ENCODE measurements around the gene PNPLA8. TPM values are rescaled to one million over a fixed set of nuclear protein-coding genes. Genes with fewer than 3 reads are reported as not detected.

PNPLA8 gene
- total RNA-seq, 1 experiment from 2014 or later: 34.0 TPM

DNA sequence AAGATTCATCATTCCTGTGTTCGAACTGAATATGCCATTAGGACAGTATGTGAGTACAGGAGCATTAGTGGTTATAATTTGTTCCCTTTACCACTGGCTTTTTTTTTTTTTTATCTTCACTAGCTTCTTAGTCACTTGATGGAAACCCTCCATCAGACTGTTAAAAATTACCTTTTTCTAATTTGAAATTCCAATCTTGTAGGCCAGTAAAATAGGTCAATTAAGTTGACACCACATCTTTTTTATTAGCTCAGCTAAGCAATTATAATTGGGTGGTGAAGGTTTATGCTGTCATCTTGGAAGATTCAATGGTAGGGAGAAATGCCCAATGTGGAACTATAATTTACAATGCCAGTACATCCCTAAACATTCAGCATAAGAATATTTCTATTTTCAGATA lies 75.8 kb downstream of the PNPLA8 start:
- DNase-seq (ENCODE audit: extremely low read depth, low read depth): no peak

- no peak for DNase-seq (ENCODE audit: extremely low read depth, low read depth)
Observed at GRCh38 chr7:108449521-108449920, 76.4 kb downstream of the PNPLA8 start.

- no peak for DNase-seq (ENCODE audit: extremely low read depth, low read depth)
Observed at GRCh38 chr7:108448584-108449505, 77.1 kb downstream of the PNPLA8 start.

GRCh38 chr7:108442039-108442568 lies 83.8 kb downstream of the PNPLA8 start:
- no peak for DNase-seq (ENCODE audit: extremely low read depth, low read depth)

DNA sequence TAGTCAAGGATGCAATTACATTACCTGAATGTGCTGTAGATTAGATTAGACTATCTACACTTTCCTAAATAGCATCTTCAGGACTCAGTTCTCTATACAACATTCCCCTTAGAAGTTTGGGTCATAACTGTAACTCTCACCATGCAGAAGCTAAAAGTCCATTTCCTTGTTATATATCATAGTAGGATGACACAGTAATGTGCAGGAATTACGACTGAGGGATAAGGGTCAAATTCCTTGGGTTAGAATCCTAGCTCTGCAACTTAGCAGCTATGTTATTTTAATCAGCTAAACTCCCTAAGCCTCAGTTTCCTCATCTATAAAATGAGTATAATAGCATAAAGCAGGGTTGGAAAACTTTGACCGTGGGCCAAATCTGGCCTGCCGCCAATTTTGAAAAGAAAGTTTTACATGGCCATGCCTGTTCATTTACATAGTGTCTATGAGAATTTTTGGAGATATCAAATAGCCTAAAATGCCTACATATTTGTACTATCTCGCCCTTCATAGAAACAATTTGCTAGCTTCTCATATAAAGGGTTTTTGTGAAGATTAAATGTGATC lies 84.5 kb downstream of the PNPLA8 start:
- no peak for DNase-seq (ENCODE audit: extremely low read depth, low read depth)

DNA sequence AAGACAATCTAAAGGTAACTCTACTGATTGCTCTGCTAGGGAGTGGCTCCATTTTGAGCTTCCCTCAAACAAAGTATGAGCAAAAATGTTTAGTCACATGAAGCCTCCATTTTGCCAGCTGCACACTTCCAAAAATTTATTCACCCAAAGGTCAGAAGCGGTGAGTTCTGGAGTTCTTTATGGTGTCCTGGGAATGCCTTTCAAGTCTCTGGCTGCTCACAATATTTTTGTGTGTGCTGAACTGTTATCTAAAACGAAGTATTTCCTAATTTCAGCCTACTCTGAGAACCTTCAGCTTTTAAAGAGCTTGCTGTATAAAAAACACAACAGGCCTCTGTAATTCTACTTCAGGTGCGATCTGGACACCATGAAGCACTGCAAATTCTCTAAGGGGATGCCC lies 85.3 kb downstream of the PNPLA8 start:
- DNase-seq (ENCODE audit: extremely low read depth, low read depth): no peak

- DNase-seq (ENCODE audit: extremely low read depth, low read depth): no peak
Observed at GRCh38 chr7:108436906-108437305, 89.0 kb downstream of the PNPLA8 start.

GRCh38 chr7:108434010-108434409 lies 91.9 kb downstream of the PNPLA8 start:
- no peak for DNase-seq (ENCODE audit: extremely low read depth, low read depth)

DNA sequence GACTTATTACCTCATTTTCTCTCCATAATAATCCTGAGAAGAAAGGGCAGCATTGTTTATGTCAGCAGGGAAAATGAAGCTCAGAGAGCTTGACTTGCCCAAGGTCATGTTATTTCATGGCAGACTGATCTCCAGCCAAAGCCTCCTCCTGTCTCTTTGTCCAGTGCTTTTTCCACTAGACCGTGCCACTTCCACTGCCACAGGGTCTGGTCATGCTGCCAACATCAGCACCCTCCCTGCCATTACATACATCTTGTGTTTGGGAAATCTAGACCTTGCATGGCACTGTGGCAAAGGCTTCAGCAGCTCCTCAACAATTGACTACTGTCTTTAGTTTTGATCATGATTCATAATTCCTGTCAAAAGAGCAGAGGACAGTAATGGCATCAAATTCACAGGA lies 94.8 kb downstream of the PNPLA8 start:
- no peak for DNase-seq (ENCODE audit: extremely low read depth, low read depth)

- DNase-seq (ENCODE audit: extremely low read depth, low read depth): no peak
Observed at GRCh38 chr7:108430664-108431063, 95.3 kb downstream of the PNPLA8 start.

- no peak for DNase-seq (ENCODE audit: extremely low read depth, low read depth)
Observed at GRCh38 chr7:108427766-108428165, 98.2 kb downstream of the PNPLA8 start.

DNA sequence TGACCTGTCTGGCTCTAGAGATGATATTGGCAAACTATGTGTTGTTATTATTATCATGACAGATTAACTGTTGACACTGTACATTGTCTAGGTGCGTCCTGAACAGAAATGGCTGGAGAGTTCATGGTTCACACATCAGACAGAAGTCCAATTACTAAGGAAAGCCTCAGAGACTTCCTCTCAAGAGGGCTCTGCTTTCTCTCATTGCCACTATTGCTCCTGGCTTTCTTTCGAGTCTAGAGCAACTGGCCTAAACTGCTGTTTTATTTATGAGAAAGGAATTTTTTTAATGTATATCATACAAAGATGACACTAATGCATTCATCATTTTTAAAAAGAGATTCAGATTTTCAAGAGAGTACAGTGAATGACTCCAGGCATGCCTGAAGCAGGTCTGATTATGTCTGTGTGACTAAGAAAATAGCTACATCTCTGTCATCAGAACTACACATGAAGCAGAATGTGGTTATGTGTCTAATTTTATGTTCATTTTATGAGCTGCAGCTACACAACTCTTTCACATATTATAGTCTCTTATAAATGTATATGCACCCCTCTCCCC lies 100.1 kb downstream of the PNPLA8 start:
- no peak for DNase-seq (ENCODE audit: extremely low read depth, low read depth)

GRCh38 chr7:108424013-108424412 lies 101.9 kb downstream of the PNPLA8 start:
- DNase-seq (ENCODE audit: extremely low read depth, low read depth): no peak

DNA sequence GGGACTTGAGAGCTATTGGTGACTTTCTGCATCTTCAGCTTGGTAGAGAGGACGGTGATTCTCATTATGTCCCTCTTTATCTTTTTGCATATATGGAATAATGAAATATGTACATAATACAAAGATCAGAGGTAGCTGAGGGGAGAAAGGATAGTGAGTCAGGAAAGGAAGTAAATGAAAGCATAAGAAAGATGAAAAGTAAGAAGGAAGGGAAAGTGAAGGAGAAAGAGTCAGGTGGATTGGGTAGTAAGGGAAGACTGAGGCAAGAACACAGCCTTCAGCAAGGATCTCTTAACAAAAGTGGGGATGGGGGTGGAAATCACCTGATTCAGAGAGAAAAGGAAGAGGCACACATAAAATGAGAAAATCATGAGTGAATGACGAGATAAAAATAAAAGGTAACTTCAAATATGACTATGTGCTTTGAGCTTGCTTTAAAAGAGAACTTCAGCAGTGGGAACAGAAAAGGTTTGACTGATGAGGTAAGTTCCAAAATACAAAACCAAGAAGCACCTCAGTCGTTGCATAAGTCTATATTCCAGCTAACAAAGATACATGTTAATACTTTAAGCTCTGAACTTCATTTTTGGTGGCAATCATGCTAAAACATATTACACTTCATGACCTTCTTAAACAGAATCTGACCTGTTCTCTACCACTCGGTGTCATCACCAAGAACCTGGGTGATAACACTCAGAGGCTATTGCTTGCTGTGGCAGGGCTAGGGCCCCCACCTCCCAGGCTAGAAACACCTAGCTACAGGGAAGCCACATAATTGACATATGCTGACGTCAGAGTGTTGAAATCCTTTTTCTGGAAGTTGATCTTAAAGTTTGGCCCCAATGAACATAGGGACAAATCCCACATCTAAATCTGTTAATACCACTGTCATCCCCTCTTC lies 102.6 kb downstream of the PNPLA8 start:
- DNase-seq (ENCODE audit: extremely low read depth, low read depth): no peak

- DNase-seq (ENCODE audit: extremely low read depth, low read depth): no peak
Observed at GRCh38 chr7:108421720-108422331, 104.1 kb downstream of the PNPLA8 start.

Other genes with a start within 250 kb of the PNPLA8 start
- gene NRCAM, start 69.7 kb downstream of the PNPLA8 start, total RNA-seq (2014; rRNA removed; shearing (Covaris generic)): 130 and 158 TPM in 2 replicates
- gene THAP5, start 43.6 kb upstream of the PNPLA8 start, total RNA-seq (2014; rRNA removed; shearing (Covaris generic)): 37.9 and 43.7 TPM in 2 replicates
- 18.0 and 24.1 TPM in 2 replicates for gene DNAJB9, start 43.7 kb upstream of the PNPLA8 start, total RNA-seq (2014; rRNA removed; shearing (Covaris generic))